Lung (tissue), 12 donors: ENCODE data around the gene DICER1. TPM values are rescaled to one million over a fixed set of nuclear protein-coding genes. Genes with fewer than 3 reads are reported as not detected.

Experiments used
- ATAC-seq: fragments of 200-7000 bp; cut with Tn5 transposase; one replicate; pipeline ENCODE4 v1.9.1; 2020; ENCODE audit warnings: moderate number of reproducible peaks; ENCODE audit not compliant: insufficient read depth, low FRiP score
- DNase-seq, 3 donors: peaks; one replicate each; pipeline ENCODE4 v3.0.0-alpha.2; 2013 to 2017
- H3K27ac ChIP-seq, 2 donors: one replicate each; pipeline ENCODE4 v1.5.1; 2013; ENCODE audit warnings: mild to moderate bottlenecking in 2 of 2, moderate library complexity in 2 of 2, control low read depth in 1 of 2, inconsistent platforms in 1 of 2, low read depth in 1 of 2, low read length in 1 of 2
- H3K27me3 ChIP-seq, 3 donors: one replicate each; pipeline ENCODE4 v1.5.1; 2013; ENCODE audit warnings: low read length in 2 of 3; ENCODE audit not compliant: control insufficient read depth in 3 of 3, insufficient read depth in 3 of 3
- H3K36me3 ChIP-seq, 4 donors: one replicate each; pipeline ENCODE4 v1.5.1; 2013; ENCODE audit warnings: low read length in 4 of 4, mild to moderate bottlenecking in 1 of 4, moderate library complexity in 1 of 4; ENCODE audit not compliant: control insufficient read depth in 4 of 4, insufficient read depth in 4 of 4
- H3K4me1 ChIP-seq, 5 donors: one replicate each; pipeline ENCODE4 v1.5.1; 2013; ENCODE audit warnings: low read length in 5 of 5, mild to moderate bottlenecking in 2 of 5, moderate library complexity in 1 of 5; ENCODE audit not compliant: control insufficient read depth in 5 of 5, insufficient read depth in 5 of 5
- H3K4me3 ChIP-seq: one replicate; pipeline ENCODE4 v1.5.1; 2013; ENCODE audit warnings: mild to moderate bottlenecking, control low read depth, moderate library complexity
- H3K9ac ChIP-seq, 2 donors: one replicate each; pipeline ENCODE4 v1.5.1; 2013; ENCODE audit warnings: low read length in 2 of 2, control low read depth in 1 of 2; ENCODE audit not compliant: insufficient read depth in 1 of 2
- H3K9me3 ChIP-seq, 4 donors: one replicate each; pipeline ENCODE4 v1.5.1; 2013; ENCODE audit warnings: low read length in 3 of 4, mild to moderate bottlenecking in 1 of 4, moderate library complexity in 1 of 4; ENCODE audit not compliant: control insufficient read depth in 4 of 4, insufficient read depth in 3 of 4
- WGBS, 2 donors: extraction: QIAGEN DNeasy Blood & Tissue Kit; methylation state at CpG; one replicate each; pipeline ENCODE4 v1.1.7; 2013; 5-methylcytosine and 5-hydroxymethylcytosine counted together
- polyA plus RNA-seq, 2 donors: library from polyadenylated mRNA; stranded (reverse); fragments of 200-250 nt; gene quantifications; one replicate each; pipeline ENCODE4 v1.2.1, GENCODE V29; 2013
- total RNA-seq, 2 donors: library from RNA; depleted of rRNA in 1 of 2; stranded (reverse); fragments of >200 nt in 1 of 2; gene quantifications; one replicate each; pipeline ENCODE4 v1.2.1, GENCODE V29; 2014 to 2021
- TF ChIP-seq, protein P1 (sequence below): IDR thresholded peaks from 2 replicates; pipeline ENCODE4 v1.5.1; 2012; ENCODE audit warnings: mild to moderate bottlenecking; ENCODE audit errors: control extremely low read depth, extremely low read depth
- donor health status: control.
- donor health status: control.
- donor health status: Bipolar disorder and iron deficiency.
- donor health status: healthy.
- donor health status: DM: yes; HTN: yes; CAD: no.

Gene DICER1
- total and polyA plus RNA-seq, 4 donors = 9.1 to 103 (median 44.1) TPM

DNA sequence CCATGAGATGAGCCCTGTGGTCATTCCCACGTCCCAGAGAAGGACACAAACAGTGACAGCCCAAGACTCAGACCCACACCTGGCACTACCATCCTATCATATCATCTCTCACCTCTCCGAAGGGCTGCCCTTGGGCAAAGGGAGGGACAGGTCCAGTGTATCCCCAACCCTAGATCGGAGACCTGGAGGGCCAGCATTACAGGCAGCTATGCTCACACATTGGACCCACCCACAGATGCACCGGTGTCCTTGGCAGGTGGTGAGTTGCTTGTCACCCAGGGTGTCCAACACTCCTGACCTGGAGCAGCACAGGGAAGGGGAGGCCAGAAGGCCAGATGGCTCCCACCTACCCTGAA is 117.4 kb downstream of the DICER1 start:
- TF ChIP-seq, protein P1, sequence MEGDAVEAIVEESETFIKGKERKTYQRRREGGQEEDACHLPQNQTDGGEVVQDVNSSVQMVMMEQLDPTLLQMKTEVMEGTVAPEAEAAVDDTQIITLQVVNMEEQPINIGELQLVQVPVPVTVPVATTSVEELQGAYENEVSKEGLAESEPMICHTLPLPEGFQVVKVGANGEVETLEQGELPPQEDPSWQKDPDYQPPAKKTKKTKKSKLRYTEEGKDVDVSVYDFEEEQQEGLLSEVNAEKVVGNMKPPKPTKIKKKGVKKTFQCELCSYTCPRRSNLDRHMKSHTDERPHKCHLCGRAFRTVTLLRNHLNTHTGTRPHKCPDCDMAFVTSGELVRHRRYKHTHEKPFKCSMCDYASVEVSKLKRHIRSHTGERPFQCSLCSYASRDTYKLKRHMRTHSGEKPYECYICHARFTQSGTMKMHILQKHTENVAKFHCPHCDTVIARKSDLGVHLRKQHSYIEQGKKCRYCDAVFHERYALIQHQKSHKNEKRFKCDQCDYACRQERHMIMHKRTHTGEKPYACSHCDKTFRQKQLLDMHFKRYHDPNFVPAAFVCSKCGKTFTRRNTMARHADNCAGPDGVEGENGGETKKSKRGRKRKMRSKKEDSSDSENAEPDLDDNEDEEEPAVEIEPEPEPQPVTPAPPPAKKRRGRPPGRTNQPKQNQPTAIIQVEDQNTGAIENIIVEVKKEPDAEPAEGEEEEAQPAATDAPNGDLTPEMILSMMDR = no peak
- Histone ChIP-seq H3K4me3 (no peak overlapping the region), H3K9ac (no peak overlapping the region), H3K36me3 (no peaks in the 10 kb centered on the region), H3K4me1 (peaks cover 0 to 2% (median 0%) of the 10 kb centered on the region in 5 donors), H3K9me3 (peaks cover 0 to 2% (median 0%) of the 10 kb centered on the region in 4 donors), H3K27ac (no peak overlapping the region), H3K27me3 (peaks cover 0 to 7% (median 6%) of the 10 kb centered on the region in 3 donors)
- DNase-seq = no peak
- 83 to 89% methylated on average over 4 of the region's 4 CpGs for WGBS, 2 donors
- ATAC-seq = no peak

DNA sequence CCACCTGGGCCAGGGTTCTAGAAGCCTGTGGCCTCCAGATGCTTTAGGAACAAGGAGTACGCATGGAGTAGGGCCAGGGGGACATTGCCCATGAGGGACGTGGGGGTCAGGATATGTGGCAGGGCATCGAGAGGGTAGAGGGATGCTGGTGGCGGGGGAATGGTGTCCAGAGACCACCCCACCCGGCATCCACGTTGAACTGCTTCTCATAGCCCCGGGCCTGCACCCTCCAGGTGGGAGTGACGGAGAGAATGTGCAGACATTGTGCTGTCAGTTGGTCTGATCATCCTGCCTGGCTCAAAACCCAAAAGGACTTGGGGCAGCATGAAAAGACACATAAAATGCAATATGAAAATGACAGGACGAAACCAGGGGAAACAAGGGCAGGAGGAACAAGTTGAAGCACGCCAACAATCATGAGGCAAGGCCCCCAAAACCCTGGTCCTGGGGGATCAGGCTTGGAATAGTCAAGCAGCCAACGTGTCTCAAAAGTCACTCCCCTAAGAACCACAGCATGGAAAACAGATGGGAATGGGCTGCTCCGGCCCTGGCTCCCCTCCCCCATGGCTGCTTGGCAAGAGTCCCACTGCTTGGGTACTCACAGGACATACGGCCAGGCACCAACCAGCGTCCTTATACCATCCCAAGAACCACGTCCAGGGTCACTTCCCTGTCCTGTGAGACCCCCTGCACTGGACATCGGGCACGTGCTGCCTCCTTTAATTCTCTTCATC is 117.9 kb downstream of the DICER1 start:
- no peaks in the 10 kb centered on the region for H3K4me1 ChIP-seq
- H3K9me3 ChIP-seq = peaks cover 0 to 2% (median 0%) of the 10 kb centered on the region in 4 donors
- WGBS, 2 donors = 83 to 90% methylated on average over 17 of the region's 17 CpGs
- no peak overlapping the region for H3K4me3 ChIP-seq
- TF ChIP-seq, protein P1 = no peak
- no peaks in the 10 kb centered on the region for H3K36me3 ChIP-seq
- peaks cover 0 to 7% (median 6%) of the 10 kb centered on the region in 3 donors for H3K27me3 ChIP-seq
- DNase-seq (no peak), ATAC-seq (no peak)
- no peak overlapping the region for H3K9ac ChIP-seq
- no peak overlapping the region for H3K27ac ChIP-seq

DNA sequence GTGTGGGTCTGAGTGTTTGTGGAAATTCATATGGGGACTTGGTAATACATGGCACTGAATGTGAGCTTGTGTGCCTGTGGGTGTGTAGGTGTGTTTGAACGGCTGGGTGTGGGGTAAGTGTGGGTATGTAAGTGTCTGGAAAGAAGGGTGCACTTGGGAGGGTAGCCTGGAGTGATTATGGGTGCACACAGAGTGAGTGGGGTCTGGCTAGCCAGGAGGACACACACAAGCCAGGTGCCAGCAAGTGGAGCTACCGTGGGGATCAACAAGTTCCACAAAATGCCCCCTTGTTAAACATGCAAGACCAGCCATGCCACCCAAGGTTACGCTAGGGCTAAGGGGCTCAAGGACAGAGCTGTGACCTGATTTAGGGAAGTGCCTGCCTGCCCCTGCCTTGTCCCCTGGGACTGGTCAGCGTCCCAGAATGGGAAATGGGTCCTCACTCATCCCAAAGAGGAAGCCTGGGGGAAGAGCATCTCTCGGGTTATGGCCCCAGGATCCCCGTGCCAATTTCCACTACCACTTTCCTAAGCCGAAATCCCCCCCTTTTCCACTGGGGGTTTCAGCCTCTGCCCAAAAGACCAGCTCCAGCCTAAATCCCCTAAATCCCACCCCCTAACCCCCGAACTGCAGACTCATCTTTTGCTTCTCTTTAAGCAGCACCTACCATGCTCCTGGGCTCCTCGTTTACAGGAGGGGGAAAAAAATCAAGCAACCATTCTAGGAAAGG is 118.6 kb downstream of the DICER1 start:
- no peak overlapping the region for H3K9ac ChIP-seq
- no peaks in the 10 kb centered on the region for H3K4me1 ChIP-seq
- no peak for ATAC-seq
- no peak overlapping the region for H3K4me3 ChIP-seq
- peaks cover 0 to 7% (median 6%) of the 10 kb centered on the region in 3 donors for H3K27me3 ChIP-seq
- no peaks in the 10 kb centered on the region for H3K36me3 ChIP-seq
- 80 to 81% methylated on average over 9 of the region's 9 CpGs for WGBS, 2 donors
- no peak for DNase-seq
- no peak overlapping the region for H3K27ac ChIP-seq
- TF ChIP-seq, protein P1 = no peak
- peaks cover 0 to 5% (median 0%) of the 10 kb centered on the region in 4 donors for H3K9me3 ChIP-seq
